GM21619 (cell line): Measurements from ENCODE around the gene SURF4.
"Not testable (repeated sequence)": the region's sequence is repeated elsewhere in the genome, so short reads cannot be mapped to it uniquely, and the experiment has no call there.

Experiments used
- ATAC-seq: cut with Tn5 transposase; IDR thresholded peaks from one replicate; pipeline ENCODE4 v1.9.1; 2021; ENCODE audit not compliant: unreplicated experiment

The SURF4 gene

DNA sequence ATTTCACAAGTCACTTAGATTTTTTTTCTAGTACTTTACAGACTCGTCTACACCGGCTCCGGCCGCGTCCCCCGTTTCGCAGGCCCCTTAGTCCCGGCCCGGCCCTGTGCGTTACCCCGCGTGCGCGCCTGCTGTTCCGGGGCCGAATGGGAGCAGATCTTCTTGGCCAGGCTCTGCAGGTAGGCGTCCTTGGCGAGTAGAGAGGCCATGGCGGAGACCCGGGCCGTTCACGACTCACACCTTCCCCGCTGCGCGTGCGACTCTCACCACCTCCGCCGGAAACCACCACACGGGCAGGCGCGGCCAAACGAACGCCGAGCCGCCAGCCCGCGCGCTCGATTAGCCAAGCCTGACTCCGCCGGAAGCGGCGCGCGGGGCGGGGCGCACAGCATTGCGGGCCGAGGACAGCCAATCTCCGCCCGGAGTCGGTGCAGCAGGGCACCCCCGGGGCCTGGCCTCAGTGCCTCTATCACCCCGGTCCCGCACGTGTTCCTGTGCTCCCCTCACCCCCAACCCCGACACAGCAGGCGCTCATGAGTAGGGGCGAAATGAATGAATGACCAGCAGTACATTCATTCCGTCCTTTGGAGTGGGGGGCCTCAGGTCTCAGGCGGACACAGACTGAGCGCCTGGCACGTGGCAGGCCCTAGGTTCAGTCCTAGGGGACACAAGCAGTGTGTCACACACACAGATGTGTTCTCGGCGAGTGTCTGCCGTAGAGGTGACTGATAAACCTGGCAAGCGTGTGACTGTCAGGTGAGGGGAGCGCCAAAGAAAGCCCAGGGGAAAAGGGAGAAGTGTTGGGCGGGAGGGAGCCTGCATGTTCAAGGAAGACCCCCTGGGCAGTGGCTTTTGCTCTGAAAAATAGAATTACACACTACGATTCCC, 39.7 kb downstream of the SURF4 start, which contains the start of gene SURF6:
Gene SURF6, minus strand, starts transcription at position 265 of the 888 bp plus-strand sequence. Its CDS starts 56 bp downstream, at position 209.
- ATAC-seq = peak; percentile 77

DNA sequence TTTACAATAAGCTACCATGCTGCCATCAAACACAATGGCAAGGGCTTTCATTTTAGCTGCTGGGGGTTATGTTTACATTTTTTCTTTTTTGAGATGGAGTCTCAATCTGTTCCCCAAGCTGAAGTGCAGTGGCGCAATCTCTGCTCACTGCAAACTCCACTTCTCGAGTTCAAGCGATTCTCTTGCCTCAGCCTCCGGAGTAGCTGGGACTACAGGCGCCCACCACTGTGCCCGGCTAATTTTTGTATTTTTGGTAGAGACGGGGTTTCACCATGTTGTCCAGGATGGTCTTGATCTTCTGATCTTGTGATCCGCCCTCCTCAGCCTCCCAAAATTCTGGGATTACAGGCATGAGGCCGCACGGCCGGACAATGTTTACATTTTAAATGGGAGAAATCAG, 41.0 kb downstream of the SURF4 start:
- not testable (repeated sequence) for ATAC-seq

DNA sequence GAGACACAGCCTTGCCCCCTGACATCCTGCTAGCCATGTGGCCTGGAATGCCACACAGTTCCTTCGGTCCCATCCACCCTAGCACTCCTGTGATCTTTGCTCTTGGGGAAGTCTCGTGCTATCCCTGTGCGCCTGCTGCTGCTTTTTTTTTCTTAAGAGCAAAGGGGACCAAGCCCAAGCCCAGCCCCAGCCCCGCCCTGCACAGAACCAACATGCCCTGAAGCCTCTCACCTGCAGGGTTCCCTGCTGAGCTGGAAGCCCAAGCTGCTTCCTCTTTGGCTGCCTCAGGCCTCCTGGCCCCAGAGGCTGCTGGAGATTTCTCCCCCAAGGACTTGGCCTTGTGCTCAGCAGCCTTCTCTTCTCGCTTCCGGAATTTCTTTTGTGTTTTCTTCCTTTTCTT, 41.7 kb downstream of the SURF4 start:
- no peak for ATAC-seq

DNA sequence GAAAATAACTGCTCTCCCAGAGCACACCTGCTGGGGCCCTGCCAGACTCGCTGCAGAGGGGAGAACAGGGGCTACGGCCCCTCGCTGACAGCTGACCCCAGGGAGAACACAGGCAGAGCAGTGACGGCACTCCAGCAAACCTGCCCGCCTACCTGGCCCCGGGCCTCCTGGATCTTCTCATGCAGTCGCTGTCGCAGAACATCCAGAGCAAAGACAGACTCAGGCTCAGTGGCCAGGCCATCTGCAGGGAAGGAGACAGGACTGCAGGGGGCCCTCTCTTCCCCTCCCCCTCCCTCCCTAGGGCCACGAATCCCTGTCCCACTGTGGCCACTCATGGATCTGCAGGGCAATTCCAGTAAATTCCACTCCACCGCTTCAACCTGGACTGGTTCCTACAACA, 42.3 kb downstream of the SURF4 start:
- ATAC-seq = no peak

DNA sequence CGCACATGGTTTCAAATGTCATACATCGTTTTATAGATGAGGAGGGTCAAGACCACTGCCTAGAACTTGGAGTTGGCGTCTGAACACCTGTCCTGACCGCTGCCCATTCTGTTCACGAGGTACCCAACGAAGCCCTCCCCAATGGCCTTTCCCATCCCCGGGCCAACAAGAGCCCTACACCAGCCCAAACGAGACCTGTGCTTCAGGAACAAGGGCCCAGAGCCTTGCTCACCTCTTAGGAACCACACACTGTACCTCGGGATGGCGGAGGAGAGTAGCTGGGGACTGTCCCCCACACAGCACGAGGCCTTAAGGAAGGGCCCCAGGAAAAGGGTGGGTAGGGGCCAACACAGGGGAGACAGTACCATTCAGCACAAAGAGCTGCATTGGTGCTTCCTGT, 42.8 kb downstream of the SURF4 start:
- no peak for ATAC-seq

DNA sequence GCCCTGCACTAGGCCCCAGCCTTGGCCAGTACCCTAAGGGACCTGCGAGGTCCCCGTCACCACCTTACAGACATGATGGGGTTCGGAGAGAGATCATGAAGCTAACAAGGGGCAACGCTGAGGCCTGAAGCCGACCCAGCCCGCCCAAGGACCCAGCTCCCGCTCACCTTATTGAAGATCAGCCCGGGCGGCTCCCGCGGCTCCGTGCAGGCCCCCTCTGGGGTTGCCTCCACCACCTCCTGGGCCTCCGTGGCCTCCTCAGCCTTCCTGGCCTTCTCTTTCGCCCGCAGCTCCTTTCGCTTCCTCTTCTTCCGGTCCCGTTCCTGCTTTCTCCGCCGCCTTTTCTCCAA, 43.5 kb downstream of the SURF4 start:
- no peak for ATAC-seq

DNA sequence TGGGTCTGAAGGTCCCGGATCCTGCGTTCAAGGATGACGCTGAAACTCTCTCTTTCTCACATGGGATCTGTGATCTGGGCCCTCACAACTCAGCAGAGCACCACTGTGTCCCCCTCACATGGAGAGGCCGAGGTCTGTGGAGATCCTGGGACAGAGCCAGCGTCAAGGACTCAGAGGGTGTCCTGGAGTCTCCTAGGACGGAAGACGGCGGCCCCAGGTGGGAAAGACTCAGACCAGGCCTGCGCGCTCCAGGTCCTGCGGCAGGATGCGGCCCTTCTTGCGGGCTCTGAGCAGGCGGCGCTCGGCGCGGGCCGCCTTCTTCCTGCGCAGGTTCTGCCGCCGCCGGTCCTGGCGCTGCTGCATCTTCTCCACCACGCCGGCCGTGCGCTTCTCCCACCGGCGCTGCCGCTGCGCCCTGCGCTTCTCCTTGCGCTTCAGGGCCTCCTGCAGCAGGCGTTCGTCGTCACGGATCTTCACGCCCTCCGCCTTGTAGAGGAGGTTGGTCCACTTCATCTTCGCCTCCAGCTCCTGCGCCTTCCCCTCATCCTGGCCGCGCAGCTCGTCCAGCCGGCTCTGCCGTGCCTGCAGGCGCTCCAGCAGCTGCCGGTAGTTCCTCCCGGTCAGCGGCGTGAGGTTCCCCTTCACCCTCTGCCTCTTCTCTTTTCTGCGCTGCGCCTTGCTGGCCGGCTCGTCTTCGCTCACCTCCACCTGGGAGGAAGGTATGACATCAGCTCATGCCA, 44.0 kb downstream of the SURF4 start:
- no peak for ATAC-seq

DNA sequence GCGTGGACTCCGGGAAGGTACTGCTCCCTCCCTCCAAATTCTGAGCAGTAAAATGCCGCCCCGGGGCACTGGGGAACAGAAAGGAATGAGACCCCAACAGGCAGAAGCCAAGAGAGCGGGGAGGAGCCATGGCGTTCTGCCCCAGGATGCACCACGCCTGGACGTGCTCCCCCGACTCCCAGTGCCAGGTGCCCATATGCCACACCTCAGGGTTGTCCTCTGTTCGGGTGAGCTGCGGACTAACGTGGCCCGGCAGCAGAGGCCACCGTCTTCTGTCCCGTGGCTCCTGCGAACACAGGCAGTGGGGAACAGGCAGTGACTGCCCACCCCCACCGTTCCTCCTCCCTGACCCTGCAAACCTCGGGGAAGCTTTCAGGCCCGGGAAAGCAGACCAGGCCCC, 44.6 kb downstream of the SURF4 start:
- ATAC-seq = no peak

DNA sequence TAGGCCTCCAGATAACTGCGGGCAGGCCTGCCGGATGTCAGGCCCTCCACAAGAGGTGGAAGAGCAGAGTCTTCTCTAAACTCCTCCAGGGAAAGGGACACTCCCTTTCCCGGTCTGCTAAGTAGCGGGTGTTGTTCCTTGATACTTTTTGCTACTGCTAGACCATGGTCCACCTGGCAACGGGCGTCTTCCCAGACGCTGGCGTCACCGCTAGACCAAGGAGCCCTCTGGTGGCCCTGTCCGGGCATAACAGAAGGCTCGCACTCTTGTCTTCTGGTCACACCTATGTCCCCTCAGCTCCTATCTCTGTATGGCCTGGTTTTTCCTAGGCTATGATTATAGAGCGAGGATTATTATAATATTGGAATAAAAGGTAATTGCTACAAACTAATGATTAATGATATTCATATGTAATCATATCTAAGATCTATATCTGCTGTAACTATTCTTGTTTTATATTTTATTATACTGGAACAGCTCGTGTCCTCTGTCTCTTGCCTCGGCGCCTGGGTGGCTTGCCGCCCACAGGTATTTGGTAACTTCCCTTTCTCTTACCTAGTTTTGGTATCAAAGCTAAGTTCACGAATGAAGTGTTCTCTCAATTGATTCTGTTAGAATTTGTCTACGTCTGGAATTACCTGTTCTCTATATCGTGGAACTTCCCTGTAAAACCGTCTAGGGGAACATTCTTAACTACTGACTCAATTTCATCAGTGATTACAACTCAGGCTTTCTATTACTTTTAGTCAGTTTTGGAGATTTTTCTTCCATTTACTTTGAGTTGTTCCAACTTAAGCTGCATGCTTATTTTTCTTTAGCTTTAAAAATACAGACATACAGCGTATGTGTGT, 46.3 kb downstream of the SURF4 start:
- not testable (repeated sequence) for ATAC-seq

DNA sequence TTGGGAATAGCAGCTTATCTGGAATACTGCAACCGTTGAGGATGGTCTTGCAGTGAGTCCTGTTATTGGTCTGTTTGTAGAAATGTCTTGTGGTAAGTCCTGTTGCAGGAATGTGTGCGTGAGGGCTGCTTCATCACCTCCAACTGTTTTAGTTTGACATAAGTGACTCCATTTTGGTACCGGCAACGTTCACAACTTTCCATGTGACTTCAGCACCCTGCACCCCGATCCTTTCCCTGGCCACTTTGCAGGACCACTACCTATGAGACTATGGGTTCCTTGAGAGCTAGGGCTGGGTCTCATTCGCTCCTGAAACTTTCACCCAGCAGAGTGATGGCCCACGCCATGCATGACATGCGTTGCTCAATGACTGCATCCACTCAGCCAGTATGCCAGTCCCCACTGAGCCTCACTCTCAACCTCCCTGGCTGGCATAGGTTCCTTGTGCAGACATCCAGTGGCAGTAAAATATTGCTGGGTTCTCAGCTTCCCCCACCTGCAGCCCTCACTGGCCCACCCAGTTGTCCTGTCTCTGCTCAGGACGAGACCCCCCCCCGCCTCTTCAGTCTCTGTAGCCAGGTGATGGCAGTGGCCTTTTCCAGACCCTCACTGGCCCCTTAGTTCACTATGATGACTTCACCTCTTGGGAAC, 47.9 kb downstream of the SURF4 start:
- ATAC-seq = no peak

DNA sequence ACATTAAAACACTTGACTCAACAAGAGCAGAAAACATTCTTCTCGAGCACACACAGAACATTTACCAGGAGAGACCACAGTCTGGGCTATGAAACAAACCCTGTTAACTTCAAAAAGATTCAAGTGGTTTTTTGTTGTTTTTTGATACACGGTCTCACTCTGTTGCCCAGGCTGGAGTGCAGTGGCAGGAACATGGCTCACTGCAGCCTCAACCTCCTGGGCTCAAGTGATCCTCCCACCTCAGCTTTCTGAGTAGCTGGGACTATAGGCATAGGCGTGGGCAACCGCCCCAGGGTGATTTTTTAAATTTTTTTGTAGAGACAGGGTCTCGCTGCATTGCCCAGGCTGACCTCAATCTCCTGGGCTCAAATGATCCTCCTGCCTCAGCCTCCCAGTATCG, 48.8 kb downstream of the SURF4 start:
- ATAC-seq = not testable (repeated sequence)

DNA sequence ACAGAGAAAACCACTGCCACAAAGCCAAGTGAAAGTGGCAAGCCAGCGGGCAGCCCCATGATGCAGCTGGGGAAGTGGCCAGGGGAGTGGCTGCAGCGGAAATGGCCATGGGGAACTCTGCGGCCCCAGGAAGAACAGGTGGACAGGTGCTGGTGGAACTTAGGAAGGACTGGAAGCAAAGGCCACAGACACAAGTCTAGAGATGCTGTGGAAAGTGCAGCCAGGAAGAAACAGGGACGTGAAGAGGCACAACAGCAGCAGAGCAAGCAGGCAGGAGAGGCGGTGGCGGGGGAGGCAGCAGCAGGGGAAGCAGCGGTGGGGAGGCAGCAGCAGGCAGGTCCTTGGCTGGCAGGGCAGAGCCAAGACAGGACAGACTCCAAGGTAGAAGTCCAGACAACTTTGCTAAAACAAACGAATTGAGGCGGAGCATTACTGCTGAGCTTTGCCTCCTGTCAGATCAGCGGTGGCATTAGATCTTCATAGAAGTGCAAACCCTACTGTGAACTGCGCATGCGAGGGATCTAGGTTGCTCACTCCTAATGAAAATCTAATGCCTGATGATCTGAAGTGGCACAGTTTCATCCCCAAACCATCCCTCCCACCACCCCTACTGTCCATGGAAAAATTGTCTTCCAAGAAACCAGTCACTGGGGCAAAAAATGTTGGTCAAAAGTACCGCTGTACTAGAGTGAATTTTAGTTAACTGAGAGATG, 51.7 kb downstream of the SURF4 start:
- ATAC-seq = no peak

DNA sequence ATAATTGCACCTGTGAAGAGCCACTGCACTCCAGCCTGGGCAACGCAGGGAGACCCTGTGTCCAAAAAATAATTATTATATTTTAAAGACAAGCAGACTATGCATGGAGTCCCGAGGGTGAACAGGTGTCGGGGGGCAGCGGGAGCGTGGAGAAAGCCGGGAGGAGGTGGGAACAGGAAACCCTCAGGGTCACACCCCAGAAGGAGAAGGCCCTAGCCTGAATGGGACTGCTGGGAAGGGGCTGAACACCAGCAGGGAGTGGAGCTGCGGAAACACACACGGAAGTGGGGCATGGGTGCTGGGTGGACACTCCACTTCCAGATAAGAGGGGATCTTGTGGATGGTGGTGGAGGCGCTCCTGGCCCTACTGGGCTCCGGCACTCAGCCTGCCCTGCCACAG, 52.6 kb downstream of the SURF4 start:
- ATAC-seq = no peak

DNA sequence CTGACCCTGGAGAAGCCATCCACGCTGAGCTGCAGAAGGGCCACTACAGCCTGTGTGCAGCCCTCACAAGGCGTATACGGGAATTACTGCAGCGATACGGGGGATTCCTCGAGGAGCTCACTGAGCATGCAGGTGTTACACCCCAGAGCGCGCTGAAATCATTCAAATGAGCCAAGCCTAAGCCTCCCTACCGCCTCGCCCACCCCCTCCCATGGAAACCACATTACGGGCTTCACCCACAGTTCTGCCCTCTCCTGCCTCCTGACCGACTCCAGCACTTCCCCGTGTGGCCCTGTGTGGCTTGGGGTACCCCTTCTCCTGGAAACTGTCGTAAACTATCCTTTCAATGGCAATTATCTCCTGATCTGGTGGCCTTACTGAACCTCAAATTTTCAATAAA, 53.2 kb downstream of the SURF4 start:
- no peak for ATAC-seq

DNA sequence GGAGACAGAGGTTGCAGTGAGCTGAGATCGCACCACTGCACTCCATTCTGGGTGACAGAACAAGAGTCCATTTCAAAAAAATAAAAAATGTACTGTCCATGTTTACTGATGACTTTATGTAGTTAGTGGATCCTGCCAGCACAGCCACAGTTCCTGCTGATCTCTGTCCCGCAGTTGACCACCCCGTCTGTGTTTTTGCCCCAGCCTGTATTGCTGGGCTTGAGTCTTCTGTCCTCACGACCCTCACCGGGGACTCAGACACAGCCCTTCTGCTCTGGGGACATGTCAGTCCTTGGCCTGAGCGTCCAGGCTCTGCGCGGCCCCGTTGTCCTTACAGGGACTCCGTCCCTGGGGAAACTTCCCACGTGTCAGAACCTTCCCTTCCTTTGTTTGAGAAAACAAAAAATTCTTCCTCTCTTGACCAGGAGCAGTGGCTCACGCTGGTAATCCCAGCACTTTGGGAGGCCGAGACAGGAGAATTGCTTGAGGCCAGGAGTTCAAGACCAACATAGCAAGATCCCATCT, 54.4 kb downstream of the SURF4 start:
- no peak for ATAC-seq

DNA sequence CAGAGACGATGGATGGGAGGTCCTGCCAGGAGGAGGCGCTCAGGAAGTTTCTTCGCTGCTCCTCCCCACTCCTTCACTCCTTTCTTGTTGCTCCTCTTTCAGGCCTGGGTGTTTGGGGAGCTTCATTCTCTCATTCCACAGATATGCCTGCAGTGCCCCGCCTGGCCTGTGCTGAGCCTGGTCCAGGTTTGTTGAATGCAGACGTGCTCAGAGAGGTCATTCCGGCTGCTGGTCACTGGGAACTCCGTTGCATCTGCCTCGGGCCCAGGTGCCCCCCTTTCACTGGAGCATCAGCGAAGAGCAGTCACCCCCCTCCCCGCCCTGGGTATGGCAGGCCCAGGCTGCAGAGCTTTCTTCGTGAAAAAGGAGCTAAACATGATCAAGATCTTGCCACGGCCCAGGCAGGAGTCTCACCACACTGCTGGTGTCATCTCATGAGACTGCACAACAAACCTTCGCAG, 55.4 kb downstream of the SURF4 start:
- no peak for ATAC-seq

DNA sequence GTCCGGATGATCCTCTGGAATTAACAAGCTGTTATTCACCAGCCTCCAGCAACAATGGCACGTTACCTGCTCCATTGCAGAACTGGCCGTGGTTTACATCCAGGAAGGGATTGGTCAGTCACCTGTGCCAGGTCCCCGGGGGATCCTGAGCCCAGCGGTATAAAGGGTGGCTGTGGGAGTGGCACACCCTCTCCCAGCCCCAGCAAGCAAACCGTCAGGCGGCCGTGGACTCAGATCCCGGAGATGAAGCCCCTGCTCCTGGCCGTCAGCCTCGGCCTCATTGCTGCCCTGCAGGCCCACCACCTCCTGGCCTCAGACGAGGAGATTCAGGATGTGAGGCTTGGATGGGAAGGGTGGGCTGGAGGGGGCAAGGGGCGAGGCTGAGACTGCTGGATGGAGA, 58.3 kb downstream of the SURF4 start:
- ATAC-seq = not testable (repeated sequence)

DNA sequence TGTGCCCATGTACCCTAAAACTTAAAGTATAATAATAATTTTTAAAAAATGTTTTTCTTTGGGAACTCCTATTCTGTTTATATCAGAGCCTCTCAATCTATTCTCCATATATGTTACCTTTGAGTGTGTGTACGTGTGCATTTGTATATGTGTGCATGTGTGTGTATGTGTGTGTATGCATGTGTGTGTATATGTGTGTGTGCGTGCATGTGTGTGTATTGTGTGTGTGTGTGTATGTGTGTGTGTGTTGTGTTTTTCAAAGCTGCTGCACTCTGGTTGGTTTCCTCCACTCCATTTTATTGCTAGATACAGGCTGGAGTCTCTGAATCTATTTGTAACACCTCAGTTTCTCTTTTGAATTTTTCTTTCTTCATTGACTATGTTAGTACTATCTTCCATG, 59.9 kb downstream of the SURF4 start:
- ATAC-seq = no peak
